Measurements from ENCODE around the gene PIK3CB. TPM values are rescaled to one million over a fixed set of nuclear protein-coding genes. Genes with fewer than 3 reads are reported as not detected.

PIK3CB gene
- total RNA-seq, 5 donors from 2014 or later (not counting 1 experiment from before 2014, with no cell fraction given), result 25.2 to 34.4 (median 30.9) TPM

- Histone ChIP-seq H3K27ac (ENCODE audit: low read length) (no peak overlapping the region), H3K4me3 (ENCODE audit: control insufficient read depth in 1 of 2, extremely low read depth in 1 of 2, low read length in 1 of 2) (no peak overlapping the region), H3K36me3 (ENCODE audit: control insufficient read depth in 2 of 2, extremely low read depth in 1 of 2, insufficient read depth in 1 of 2, low read length in 1 of 2) (peaks cover 0 to 3% of the 10 kb centered on the region in 2 donors), H3K4me1 (ENCODE audit: control insufficient read depth in 1 of 2, extremely low read depth in 1 of 2, insufficient read depth in 2 of 2, low read length in 2 of 2) (peaks cover 10 to 15% of the 10 kb centered on the region in 2 experiments), H3K9me3 (no peaks in the 10 kb centered on the region), H3K27me3 (replicated peaks in 1 of 2; ENCODE audit: control insufficient read depth in 2 of 2, extremely low read depth in 1 of 2, insufficient read depth in 2 of 2, low read length in 1 of 2) (no peaks in the 10 kb centered on the region)
- Mint-ChIP-seq H3K36me3 (peaks cover 9% of the 10 kb centered on the region), H3K4me3 (no peak overlapping the region), H3K27me3 (no peaks in the 10 kb centered on the region), H3K4me1 (peaks cover 46 to 52% (median 49%) of the 10 kb centered on the region in 3 donors), H3K27ac (peak overlapping the region; percentile 45 to 70), H3K9me3 (no peaks in the 10 kb centered on the region)
- no peak for DNase-seq
- WGBS (ENCODE audit: insufficient coverage), result 100% methylated on average over 1 of the region's 1 CpG
- ChIA-PET POLR2A (interaction anchor here (0.6 to 0.9 kb wide), 5 partner anchors 10 to 122 kb away, joined by 3 to 9 read pairs (median 6); no protein-coding TSS in a partner anchor), CTCF (interaction anchor here in 1 of 2 donors (1.0 to 1.1 kb wide), 2 partner anchors 22 to 97 kb away, joined by 7 read pairs; no protein-coding TSS in a partner anchor)
- no peak for ATAC-seq (replicated peaks in 1 of 4)
Measured at GRCh38 chr3:138818185-138818860, 16.4 kb downstream of the PIK3CB start.

DNA sequence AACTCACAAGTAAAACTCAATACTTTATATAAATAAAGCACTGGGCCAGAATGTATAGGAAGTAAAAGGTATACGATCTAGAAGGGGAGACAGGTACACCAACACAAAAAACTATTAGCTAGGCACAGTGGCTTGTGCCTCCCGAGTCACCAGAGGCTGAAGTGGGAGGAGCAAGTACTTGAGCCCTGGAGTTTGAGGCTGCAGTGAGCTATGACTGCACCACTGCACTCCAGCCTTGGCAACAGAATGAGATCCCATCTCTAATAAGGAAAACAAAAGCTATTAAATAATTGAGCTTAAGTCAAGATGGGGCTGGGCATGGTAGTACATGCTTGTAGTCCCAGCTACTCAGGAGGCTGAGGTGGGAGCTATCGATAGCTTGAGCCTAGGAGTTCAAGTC lies 17.0 kb downstream of the PIK3CB start:
- POLR2A ChIA-PET, result interaction anchor here in 1 of 2 donors (0.6 to 0.9 kb wide), 3 partner anchors 10 to 121 kb away, joined by 6 to 7 read pairs (median 6); no protein-coding TSS in a partner anchor

GRCh38 chr3:138812806-138813205 lies 21.9 kb downstream of the PIK3CB start:
- ChIA-PET POLR2A (interaction anchor here in 1 of 2 donors (0.6 kb wide), 1 partner anchor 118 kb away, joined by 4 read pairs; no protein-coding TSS in a partner anchor), CTCF (interaction anchor here (0.7 kb wide), 2 partner anchors 27 to 36 kb away, joined by 3 to 4 read pairs; no protein-coding TSS in a partner anchor)
- no peak overlapping the region for H3K4me3 Mint-ChIP-seq
- Histone ChIP-seq H3K36me3 (ENCODE audit: control insufficient read depth in 2 of 2, extremely low read depth in 1 of 2, insufficient read depth in 1 of 2, low read length in 1 of 2) (no peaks in the 10 kb centered on the region), H3K27ac (ENCODE audit: low read length) (no peak overlapping the region), H3K4me3 (ENCODE audit: control insufficient read depth in 1 of 2, extremely low read depth in 1 of 2, low read length in 1 of 2) (no peak overlapping the region), H3K4me1 (ENCODE audit: control insufficient read depth in 1 of 2, extremely low read depth in 1 of 2, insufficient read depth in 2 of 2, low read length in 2 of 2) (peaks cover 8 to 15% of the 10 kb centered on the region in 2 experiments), H3K9me3 (no peaks in the 10 kb centered on the region), H3K27me3 (replicated peaks in 1 of 2; ENCODE audit: control insufficient read depth in 2 of 2, extremely low read depth in 1 of 2, insufficient read depth in 2 of 2, low read length in 1 of 2) (no peaks in the 10 kb centered on the region)
- WGBS (ENCODE audit: insufficient coverage), result no CpG with 5 or more reads among the region's 2 CpGs
- no peaks in the 10 kb centered on the region for H3K9me3 Mint-ChIP-seq
- H3K27ac Mint-ChIP-seq, result no peak overlapping the region
- no peaks in the 10 kb centered on the region for H3K27me3 Mint-ChIP-seq
- DNase-seq, result no peak
- peaks cover 43 to 46% (median 44%) of the 10 kb centered on the region in 3 donors for H3K4me1 Mint-ChIP-seq
- ATAC-seq (replicated peaks in 1 of 4), result no peak
- peaks cover 10% of the 10 kb centered on the region for H3K36me3 Mint-ChIP-seq

More for the DNA sequence above, 17.0 kb downstream of the PIK3CB start:
- Histone ChIP-seq H3K9me3 (no peaks in the 10 kb centered on the region), H3K27ac (ENCODE audit: low read length) (no peak overlapping the region), H3K4me3 (ENCODE audit: control insufficient read depth in 1 of 2, extremely low read depth in 1 of 2, low read length in 1 of 2) (no peak overlapping the region), H3K36me3 (ENCODE audit: control insufficient read depth in 2 of 2, extremely low read depth in 1 of 2, insufficient read depth in 1 of 2, low read length in 1 of 2) (no peaks in the 10 kb centered on the region), H3K27me3 (replicated peaks in 1 of 2; ENCODE audit: control insufficient read depth in 2 of 2, extremely low read depth in 1 of 2, insufficient read depth in 2 of 2, low read length in 1 of 2) (no peaks in the 10 kb centered on the region), H3K4me1 (ENCODE audit: control insufficient read depth in 1 of 2, extremely low read depth in 1 of 2, insufficient read depth in 2 of 2, low read length in 2 of 2) (peaks cover 10 to 15% of the 10 kb centered on the region in 2 experiments)
- H3K27ac Mint-ChIP-seq, result peak overlapping the region in 1 of 2 donors; percentile 45
- CTCF ChIA-PET, result interaction anchor here (0.6 to 1.1 kb wide), 3 partner anchors 21 to 98 kb away, joined by 4 to 7 read pairs (median 7); no protein-coding TSS in a partner anchor
- DNase-seq, result no peak
- no peaks in the 10 kb centered on the region for H3K9me3 Mint-ChIP-seq
- H3K27me3 Mint-ChIP-seq, result no peaks in the 10 kb centered on the region
- no CpG with 5 or more reads among the region's 3 CpGs for WGBS (ENCODE audit: insufficient coverage)
- H3K4me1 Mint-ChIP-seq, result peaks cover 48 to 54% (median 50%) of the 10 kb centered on the region in 3 donors
- no peak for ATAC-seq (replicated peaks in 1 of 4)
- peaks cover 9% of the 10 kb centered on the region for H3K36me3 Mint-ChIP-seq
- H3K4me3 Mint-ChIP-seq, result no peak overlapping the region

DNA sequence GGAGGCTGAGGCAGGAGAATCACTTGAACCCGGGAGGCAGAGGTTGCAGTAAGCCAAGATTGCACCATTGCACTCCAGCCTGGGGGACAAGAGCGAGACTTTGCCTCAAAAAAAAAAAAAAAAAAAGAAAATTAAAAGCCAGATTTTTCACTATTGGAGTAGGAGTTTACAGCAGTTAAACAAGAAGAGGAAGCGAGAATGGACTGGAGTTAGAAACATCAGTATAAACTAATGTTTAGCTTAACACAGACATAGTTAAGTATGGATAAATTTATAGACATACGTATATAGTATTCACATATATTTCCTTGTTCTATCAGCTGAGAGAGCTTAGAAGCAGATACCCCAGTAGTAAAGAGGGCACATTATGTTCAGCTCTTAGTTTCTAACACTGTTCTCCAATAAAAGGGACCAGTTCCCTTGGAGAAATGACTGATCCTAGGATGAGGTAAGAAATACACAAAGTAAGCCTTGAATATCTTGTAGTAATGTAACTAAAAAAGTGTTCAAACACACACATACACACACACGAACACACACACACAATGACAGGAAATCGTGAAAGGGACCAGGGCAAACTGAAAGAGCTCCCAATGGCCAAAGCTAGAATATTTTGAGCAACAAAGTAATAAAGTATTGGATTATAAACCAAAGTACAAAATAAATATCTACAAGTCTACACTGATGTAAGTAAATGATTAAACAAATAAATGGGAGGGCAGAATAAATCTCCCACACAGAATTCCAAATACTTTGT lies 25.1 kb downstream of the PIK3CB start:
- H3K27ac Mint-ChIP-seq, result peak overlapping the region in 1 of 2 donors; percentile 41

GRCh38 chr3:138806376-138807080 lies 28.2 kb downstream of the PIK3CB start:
- peaks cover 0 to 3% of the 10 kb centered on the region in 2 donors for H3K36me3 ChIP-seq (ENCODE audit: control insufficient read depth in 2 of 2, extremely low read depth in 1 of 2, insufficient read depth in 1 of 2, low read length in 1 of 2)
- no peaks in the 10 kb centered on the region for H3K4me1 ChIP-seq (ENCODE audit: control insufficient read depth in 1 of 2, extremely low read depth in 1 of 2, insufficient read depth in 2 of 2, low read length in 2 of 2)
- H3K27me3 ChIP-seq (replicated peaks in 1 of 2; ENCODE audit: control insufficient read depth in 2 of 2, extremely low read depth in 1 of 2, insufficient read depth in 2 of 2, low read length in 1 of 2), result no peaks in the 10 kb centered on the region
- no peak for DNase-seq
- no peak overlapping the region for H3K4me3 ChIP-seq (ENCODE audit: control insufficient read depth in 1 of 2, extremely low read depth in 1 of 2, low read length in 1 of 2)
- Mint-ChIP-seq H3K4me3 (no peak overlapping the region), H3K9me3 (no peaks in the 10 kb centered on the region), H3K27me3 (no peaks in the 10 kb centered on the region), H3K4me1 (peaks cover 31 to 43% (median 41%) of the 10 kb centered on the region in 3 donors), H3K36me3 (peaks cover 11% of the 10 kb centered on the region), H3K27ac (no peak overlapping the region)
- WGBS (ENCODE audit: insufficient coverage), result no CpG with 5 or more reads among the region's 3 CpGs
- no peak overlapping the region for H3K27ac ChIP-seq (ENCODE audit: low read length)
- no peaks in the 10 kb centered on the region for H3K9me3 ChIP-seq
- ChIA-PET POLR2A (no interaction called here), CTCF (no interaction called here)
- no peak for ATAC-seq (replicated peaks in 1 of 4)

More for the DNA sequence above, 25.1 kb downstream of the PIK3CB start:
- Mint-ChIP-seq H3K4me3 (no peak overlapping the region), H3K4me1 (peaks cover 32 to 35% (median 33%) of the 10 kb centered on the region in 3 donors), H3K36me3 (peaks cover 17% of the 10 kb centered on the region), H3K27me3 (no peaks in the 10 kb centered on the region), H3K9me3 (no peaks in the 10 kb centered on the region)
- H3K4me3 ChIP-seq (ENCODE audit: control insufficient read depth in 1 of 2, extremely low read depth in 1 of 2, low read length in 1 of 2), result no peak overlapping the region
- H3K9me3 ChIP-seq, result no peaks in the 10 kb centered on the region
- H3K27ac ChIP-seq (ENCODE audit: low read length), result no peak overlapping the region
- peaks cover 0 to 8% of the 10 kb centered on the region in 2 experiments for H3K4me1 ChIP-seq (ENCODE audit: control insufficient read depth in 1 of 2, extremely low read depth in 1 of 2, insufficient read depth in 2 of 2, low read length in 2 of 2)
- WGBS (ENCODE audit: insufficient coverage), result no CpG with 5 or more reads among the region's 6 CpGs
- ChIA-PET POLR2A (interaction anchor here (0.6 to 0.7 kb wide), 2 partner anchors 63 to 194 kb away, joined by 3 to 5 read pairs; no protein-coding TSS in a partner anchor), CTCF (interaction anchor here (0.5 to 1.0 kb wide), 4 partner anchors 12 to 214 kb away, joined by 3 to 5 read pairs (median 3); no protein-coding TSS in a partner anchor)
- DNase-seq (no peak), ATAC-seq (replicated peaks in 1 of 4) (no peak)
- H3K27me3 ChIP-seq (replicated peaks in 1 of 2; ENCODE audit: control insufficient read depth in 2 of 2, extremely low read depth in 1 of 2, insufficient read depth in 2 of 2, low read length in 1 of 2), result no peaks in the 10 kb centered on the region
- peaks cover 0 to 3% of the 10 kb centered on the region in 2 donors for H3K36me3 ChIP-seq (ENCODE audit: control insufficient read depth in 2 of 2, extremely low read depth in 1 of 2, insufficient read depth in 1 of 2, low read length in 1 of 2)
